Eye (tissue), 1 donor: ENCODE results near the gene SCARF2.
A peak's percentile ranks its signal among the peaks of the same experiment; 100 is the strongest.
"Not testable (repeated sequence)": the region's sequence is repeated elsewhere in the genome, so short reads cannot be mapped to it uniquely, and the experiment has no call there.

Source experiments
- DNase-seq: peaks from one replicate; pipeline ENCODE4 v3.0.0-alpha.2; 2015

The SCARF2 gene

GRCh38 chr22:20427104-20427944 lies 10.3 kb downstream of the SCARF2 start:
- DNase-seq = no peak

- DNase-seq = no peak
Measured at GRCh38 chr22:20426259-20426615, 11.4 kb downstream of the SCARF2 start.

DNA sequence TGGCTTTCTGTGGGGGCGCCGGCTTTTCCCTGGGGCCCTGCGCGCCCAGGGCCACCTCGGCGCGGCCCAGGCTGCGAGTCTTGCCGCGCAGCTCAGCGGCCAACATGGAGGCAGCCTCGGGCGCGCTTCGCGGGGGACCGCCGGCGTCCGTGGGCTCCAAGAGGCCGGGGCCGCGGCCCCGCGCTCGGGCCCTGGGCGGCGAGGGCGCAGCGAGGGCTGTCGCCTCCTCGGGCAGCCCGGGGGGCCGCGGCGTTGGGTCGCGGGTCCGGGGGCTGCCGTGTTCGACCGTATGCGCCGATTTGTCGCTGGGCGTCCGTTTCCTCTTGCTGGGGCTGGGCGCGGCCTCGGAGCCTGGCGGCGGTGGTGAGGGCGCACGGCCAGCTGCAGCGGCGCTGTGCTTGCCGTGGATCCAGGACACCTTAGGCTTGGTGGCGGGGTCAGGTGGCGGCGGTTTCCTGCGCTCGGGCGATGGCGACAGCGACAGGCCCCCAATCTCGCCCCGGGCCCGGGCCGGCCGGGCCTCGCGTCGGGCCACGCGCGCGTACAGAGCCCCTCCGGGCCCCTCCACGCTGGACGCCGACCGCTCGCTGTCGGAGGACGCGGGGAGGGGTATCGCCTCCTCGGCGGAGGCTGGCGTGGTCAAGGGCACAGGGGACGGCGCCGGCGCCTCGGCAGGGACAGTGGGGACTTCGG lies 11.9 kb downstream of the SCARF2 start:
- peak; percentile 45 for DNase-seq

DNA sequence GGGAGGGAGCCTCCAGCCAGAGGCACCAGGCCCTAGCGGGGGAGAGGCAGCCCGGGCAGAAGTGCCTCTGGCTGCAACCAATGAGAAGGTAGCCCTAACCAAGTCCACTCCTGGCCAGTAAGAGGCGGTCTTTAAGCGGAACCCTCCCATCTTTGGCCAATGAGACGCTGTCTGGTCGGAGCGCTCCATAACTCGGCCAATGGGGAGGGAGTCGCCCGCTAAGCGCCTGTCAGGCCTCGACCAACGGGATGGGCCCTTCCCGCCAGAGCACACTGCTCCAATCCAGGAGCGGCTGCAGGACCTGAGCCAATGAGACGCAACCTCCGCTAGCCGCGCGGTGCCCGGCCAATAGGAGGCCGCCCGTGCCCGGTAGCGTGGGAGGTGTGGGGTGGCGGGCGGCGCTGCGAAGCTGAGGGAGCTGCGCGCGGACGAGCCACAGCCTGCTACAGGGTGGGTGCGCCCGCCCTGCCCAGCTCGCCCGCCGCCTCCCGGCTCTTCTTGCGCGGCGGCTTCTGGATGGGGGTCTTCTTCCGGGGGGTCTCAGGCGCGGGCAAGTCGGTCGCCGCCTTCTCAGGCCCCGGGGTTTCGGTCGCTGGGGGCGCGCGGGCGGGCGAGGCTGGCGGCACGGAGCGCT lies 12.6 kb downstream of the SCARF2 start:
- DNase-seq = peak; percentile 63

DNA sequence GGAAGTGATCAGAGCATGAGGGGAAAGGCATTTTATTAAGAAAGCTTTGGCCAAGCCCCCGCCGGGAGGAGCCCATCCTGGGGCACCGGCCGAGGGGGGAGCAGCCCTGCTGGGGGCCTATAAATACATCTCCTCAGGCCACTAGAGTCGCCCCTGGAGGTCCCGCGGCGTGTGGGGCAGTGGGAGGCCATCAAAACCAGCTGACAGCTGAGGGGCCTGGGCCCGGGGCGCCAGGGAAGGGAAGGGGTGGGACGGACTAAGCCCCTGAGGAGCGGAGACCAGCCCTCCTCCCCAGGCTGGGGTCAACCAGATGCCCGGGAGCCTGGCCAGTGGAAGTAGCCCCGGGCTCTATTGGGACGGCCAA lies 13.1 kb downstream of the SCARF2 start:
- no peak for DNase-seq

GRCh38 chr22:20423906-20424551 lies 13.6 kb downstream of the SCARF2 start:
- no peak for DNase-seq

GRCh38 chr22:20423008-20423905 lies 14.4 kb downstream of the SCARF2 start:
- peak; percentile 50 for DNase-seq

- peak; percentile 88 for DNase-seq
Measured at GRCh38 chr22:20422271-20423007, 15.2 kb downstream of the SCARF2 start.

DNA sequence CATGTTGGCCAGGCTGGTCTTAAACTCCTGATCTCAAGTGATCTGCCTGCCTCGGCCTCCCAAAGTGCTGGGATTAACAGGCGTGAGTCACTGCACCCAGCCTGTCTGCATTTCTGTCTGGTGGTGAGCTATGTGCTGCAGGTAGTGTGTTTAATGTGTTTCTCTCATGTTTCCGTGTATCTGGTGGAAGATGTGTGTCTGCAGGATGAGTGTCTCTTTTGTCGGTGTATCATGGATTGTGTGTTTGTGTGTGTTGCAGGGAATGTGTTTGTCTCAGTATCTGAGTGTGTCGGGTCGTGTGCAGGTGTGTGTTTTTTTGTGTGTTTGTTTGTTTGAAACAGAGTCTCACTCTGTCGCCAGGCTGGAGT lies 16.1 kb downstream of the SCARF2 start:
- DNase-seq = no peak

DNA sequence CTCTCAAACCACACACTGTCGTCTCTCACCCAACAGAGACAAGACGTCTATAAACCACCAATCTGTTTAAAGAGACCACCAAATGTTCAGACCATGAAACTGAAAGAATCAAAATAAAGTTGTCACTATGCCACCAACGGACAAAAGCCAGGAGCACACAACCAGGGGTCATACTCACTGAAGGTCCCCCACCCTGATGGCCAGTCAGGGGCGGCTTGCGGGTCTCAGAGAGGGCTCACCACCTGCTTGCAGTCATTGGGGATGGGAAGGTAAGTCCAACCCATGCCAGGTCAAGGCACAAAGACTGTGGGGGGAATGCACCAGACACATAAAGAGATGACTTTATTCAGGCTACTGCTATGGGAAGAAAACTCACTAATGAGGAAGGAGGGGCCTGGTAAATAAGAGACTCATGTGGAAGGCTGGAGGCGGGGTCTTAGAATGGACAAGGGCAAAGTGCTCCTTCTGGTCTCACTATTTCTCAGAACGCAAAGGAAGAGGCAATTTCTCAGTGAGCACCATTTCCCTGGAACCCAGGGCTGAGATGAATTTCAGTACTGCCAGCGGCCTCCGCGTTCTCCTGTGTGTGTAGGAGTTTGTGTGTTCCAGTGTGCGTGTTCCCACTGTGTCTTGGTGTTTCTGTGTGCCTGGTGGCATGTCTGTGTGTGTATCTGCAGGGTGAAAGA lies 17.3 kb downstream of the SCARF2 start:
- no peak for DNase-seq

DNA sequence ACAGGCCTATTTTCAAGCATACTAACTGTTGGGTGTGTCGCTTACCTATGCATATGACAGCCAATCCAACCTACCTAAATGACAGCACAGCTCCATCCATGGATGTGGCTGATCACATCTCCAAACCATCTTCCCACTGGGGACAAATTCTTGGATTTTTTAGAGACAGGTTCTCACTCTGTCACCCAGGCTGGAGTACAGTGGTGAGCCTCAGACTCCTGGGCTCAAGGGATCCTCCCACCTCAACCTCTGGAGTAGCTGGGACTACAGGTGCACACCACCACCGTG lies 18.0 kb downstream of the SCARF2 start:
- no peak for DNase-seq

DNA sequence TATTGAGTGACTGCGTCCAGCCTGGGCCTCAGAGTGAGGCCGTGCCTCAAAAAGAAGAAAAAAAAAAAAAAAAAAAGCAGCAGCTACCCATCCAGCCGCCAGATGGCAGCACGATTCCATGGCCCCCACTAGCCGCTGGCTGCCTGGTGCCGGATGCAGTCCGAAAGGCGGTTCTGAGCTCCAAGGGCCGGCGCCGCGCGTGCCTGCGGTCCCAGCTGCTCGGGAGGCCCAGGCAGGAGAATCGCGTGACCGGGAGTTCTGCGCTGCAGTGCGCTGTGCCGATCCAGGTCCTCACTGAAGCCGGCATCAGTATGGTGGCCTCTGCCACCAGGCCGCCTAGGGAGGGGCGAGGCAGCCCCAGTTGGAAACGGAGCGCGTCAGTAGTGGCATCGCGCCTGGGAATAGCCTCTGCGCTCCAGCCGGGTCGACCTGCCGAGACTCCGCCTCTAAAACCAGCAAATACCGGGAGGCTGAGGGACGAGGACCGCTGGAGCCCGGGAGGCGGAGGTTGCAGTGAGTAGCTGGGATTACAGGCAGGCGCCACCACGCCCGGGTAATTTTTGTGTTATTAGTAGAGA lies 19.3 kb downstream of the SCARF2 start:
- DNase-seq = peak; percentile 92

DNA sequence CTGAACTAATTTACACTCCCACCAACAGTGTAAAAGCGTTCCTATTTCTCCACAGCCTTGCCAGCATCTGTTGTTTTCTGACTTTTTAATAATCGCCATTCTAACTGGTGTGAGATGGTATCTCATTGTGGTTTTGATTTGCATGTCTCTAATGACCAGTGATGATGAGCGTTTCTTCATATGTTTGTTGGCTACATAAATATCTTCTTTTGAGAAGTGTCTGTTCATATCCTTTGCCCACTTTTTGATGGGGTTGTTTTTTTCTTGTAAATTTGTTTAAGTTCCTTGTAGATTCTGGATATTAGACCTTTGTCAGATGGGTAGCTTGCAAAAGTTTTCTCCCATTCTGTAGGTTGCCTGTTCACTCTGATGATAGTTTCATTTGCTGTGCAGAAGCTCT lies 21.9 kb downstream of the SCARF2 start:
- not testable (repeated sequence) for DNase-seq

DNA sequence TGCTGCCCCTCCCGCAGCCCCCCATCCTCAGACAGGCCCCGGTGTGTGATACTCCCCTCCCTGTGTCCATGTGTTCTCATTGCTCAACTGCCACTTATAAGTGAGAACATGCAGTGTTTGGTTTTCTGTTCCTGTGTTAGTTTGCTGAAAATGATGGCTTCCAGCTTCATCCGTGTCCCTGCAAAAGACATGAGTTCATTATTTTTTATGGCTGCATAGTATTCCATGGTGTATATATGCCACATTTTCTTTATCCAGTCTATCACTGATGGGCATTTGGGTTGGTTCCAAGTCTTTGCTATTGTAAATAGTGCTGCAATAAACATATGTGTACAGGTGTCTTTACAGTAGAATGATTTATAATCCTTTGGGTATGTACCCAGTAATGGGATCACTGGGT lies 22.4 kb downstream of the SCARF2 start:
- DNase-seq = not testable (repeated sequence)

- no peak for DNase-seq
Measured at GRCh38 chr22:20414450-20414849, 23.2 kb downstream of the SCARF2 start.

GRCh38 chr22:20414059-20414440 lies 23.6 kb downstream of the SCARF2 start:
- DNase-seq = no peak

GRCh38 chr22:20413217-20414058 lies 24.2 kb downstream of the SCARF2 start:
- no peak for DNase-seq

- peak; percentile 49 for DNase-seq
Measured at GRCh38 chr22:20412474-20413216, 25.0 kb downstream of the SCARF2 start.

DNA sequence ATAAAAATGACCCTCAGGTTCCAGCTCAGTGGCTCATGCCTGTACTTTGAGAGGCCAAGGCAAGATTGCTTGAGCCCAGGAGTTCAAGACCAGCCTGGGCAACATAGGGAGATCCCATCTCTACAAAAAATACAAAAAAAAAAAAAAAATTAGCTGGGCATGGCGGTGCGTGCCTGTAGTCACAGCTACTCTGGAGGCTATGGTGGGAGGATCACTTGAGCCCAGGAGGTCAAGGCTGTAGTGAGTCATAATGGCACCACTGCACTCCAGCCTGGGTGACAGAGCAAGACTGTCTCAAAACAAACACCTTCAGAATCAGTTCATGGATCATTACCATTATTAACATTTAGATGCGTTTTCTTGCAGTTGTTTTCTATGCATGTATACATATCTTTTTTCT lies 28.2 kb downstream of the SCARF2 start:
- not testable (repeated sequence) for DNase-seq
